ENCODE measurements around the gene RPS2.

- TF ChIP-seq CTCF (conservative IDR thresholded peaks at IDR 0.05 in 1 of 2, IDR thresholded peaks at IDR 0.05 in 1 of 2; ENCODE audit: low read depth in 1 of 2, low read length in 2 of 2) (no peak), EZH2 (IDR thresholded peaks at IDR 0.05; ENCODE audit: low read length, missing control alignments) (no peak)
Observed at GRCh38 chr16:1997494-1998359, 33.1 kb upstream of the RPS2 start.

Measured in fibroblast of lung (primary cell).